Cardiac fibroblast (primary cell): ENCODE results near the gene CCND1.

Source experiments
- DNase-seq, 2 donors: peaks; one replicate each; pipeline versions ENCODE4 v3.0.0 to v3.0.0-alpha.2; 2010; ENCODE audit warnings: low read depth in 2 of 2
- H3K4me3 ChIP-seq, 2 donors: replicated peaks in 1 of 2; 1 replicate in 1 of 2; 2 replicates in 1 of 2; pipeline ENCODE4 v1.5.1; 2011; ENCODE audit warnings: low read depth in 2 of 2, low read length in 2 of 2, mild to moderate bottlenecking in 2 of 2, moderate library complexity in 1 of 2
- TF ChIP-seq, protein P1 (sequence below): IDR thresholded peaks from one replicate; pipeline ENCODE4 v1.5.1; 2011; ENCODE audit warnings: low read depth, mild to moderate bottlenecking, low read length, inconsistent platforms

CCND1 gene

DNA sequence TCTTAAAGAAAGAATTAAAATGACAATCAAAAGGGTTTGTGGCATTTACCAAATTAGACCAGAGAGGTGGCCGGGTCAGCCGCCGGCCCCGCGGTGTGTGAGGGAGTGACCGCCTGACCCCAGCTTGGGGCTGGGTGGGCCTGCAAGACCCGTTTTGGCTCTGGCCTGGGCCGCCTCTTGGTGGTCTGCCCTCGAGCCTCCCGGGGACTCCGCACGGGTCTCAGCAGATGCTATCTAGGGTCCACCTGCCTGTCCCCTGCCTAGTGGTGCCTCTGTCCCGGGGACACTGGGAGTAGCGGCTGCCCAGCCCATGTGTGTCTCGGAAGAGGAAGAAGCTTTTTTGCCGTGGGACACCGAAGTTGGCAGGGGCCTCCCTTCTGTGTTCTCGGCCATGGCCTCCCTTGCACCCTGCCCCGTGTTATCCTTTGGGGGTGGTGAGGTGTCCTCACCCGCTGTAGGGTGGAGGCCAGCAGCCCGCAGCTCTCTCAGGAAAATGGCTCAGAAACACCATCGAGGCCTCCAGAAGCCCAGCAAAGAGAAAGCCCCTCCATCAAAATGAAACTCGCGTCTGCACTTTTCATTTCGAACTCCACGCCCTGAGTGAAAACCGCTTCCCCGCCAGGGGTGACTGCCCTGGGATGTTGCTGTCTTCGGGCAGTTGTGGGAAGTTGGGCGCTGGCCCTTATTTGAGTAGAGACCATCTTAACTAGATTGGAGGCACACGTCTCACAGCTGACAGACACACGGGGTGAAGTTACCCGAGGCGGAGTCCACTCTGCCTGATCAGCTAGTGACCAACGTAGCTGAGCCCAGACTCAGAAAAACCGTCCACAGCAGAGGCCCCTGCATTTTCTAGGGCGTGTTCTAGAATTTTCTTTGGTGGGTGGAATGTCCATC, 8.0 kb downstream of the CCND1 start:
- H3K4me3 ChIP-seq = no peak overlapping the region
- peak in 1 of 2 donors; percentile 16 for DNase-seq
- TF ChIP-seq, protein P1, sequence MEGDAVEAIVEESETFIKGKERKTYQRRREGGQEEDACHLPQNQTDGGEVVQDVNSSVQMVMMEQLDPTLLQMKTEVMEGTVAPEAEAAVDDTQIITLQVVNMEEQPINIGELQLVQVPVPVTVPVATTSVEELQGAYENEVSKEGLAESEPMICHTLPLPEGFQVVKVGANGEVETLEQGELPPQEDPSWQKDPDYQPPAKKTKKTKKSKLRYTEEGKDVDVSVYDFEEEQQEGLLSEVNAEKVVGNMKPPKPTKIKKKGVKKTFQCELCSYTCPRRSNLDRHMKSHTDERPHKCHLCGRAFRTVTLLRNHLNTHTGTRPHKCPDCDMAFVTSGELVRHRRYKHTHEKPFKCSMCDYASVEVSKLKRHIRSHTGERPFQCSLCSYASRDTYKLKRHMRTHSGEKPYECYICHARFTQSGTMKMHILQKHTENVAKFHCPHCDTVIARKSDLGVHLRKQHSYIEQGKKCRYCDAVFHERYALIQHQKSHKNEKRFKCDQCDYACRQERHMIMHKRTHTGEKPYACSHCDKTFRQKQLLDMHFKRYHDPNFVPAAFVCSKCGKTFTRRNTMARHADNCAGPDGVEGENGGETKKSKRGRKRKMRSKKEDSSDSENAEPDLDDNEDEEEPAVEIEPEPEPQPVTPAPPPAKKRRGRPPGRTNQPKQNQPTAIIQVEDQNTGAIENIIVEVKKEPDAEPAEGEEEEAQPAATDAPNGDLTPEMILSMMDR = no peak

DNA sequence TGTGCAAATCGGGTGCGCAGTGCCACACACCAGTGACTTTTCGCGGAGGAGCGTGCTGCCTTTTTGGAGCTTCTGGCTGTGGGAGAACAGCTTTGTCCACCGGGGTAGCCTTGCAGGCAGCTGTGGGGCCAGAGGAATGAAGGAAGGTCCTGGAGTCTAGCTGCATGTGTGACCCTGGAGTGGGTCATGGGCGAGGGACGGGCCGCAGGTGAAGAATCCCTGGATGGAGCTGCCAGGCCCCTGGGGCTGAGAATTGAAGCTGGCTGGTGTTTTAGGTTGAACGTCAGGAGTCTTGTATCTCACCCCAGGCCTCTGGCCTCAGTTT, 8.6 kb downstream of the CCND1 start:
- H3K4me3 ChIP-seq = no peak overlapping the region
- TF ChIP-seq, protein P1 = no peak
- no peak for DNase-seq

DNA sequence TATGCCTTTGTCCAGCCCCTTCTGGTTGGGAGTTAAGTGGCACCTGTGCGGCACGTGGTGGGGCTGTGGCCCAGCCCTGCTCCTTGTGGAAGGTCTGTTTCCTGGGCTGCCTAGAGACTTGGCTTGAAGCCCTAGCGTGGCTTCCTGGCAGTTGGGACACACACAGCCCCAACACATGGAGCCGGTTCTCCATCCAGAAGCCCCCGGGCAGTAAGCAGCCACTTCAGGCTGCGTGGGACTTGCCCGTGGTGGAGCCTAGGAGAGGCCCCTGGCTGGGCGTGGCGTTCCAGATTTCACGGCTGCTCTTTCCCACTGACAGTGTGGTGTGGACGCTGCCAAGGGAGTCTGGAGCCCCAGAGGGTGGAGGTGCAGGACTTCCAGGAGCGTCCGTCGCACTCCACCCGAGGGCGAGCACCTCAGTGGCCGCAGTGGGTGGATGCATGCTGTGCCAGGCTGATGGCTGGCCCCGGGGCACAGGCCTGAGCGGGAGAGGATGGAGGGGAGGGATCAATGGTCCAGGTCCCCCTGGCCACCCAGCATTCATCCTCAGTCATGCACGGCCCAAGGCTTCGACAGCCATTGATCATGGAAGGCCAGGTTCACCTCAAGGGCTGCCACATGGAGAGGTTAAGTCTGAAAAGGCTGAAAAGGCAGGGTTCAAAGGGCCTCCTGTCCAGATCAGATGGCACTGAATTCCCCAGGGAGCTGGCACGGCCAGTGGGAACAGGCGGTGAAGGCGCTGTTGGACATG, 9.3 kb downstream of the CCND1 start:
- TF ChIP-seq, protein P1 = no peak
- peak in 1 of 2 donors; percentile 18 for DNase-seq
- H3K4me3 ChIP-seq = no peak overlapping the region

DNA sequence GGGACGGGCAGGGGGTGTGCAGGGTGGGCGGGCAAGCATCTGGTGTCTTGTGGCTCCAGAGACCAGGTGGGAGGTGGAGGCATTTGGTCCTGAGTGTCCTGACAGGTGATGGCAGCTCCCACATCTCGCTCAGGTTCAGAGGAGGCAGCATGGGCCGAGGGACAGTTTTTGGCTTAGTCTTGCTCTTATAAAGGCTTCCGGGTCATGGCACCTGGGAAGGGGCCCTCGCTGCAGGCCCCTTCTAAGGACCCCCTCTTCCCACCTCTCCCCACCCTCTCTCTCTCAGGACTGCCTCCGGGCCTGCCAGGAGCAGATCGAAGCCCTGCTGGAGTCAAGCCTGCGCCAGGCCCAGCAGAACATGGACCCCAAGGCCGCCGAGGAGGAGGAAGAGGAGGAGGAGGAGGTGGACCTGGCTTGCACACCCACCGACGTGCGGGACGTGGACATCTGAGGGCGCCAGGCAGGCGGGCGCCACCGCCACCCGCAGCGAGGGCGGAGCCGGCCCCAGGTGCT, 9.9 kb downstream of the CCND1 start:
- no peak for DNase-seq
- no peak overlapping the region for H3K4me3 ChIP-seq
- TF ChIP-seq, protein P1 = no peak

DNA sequence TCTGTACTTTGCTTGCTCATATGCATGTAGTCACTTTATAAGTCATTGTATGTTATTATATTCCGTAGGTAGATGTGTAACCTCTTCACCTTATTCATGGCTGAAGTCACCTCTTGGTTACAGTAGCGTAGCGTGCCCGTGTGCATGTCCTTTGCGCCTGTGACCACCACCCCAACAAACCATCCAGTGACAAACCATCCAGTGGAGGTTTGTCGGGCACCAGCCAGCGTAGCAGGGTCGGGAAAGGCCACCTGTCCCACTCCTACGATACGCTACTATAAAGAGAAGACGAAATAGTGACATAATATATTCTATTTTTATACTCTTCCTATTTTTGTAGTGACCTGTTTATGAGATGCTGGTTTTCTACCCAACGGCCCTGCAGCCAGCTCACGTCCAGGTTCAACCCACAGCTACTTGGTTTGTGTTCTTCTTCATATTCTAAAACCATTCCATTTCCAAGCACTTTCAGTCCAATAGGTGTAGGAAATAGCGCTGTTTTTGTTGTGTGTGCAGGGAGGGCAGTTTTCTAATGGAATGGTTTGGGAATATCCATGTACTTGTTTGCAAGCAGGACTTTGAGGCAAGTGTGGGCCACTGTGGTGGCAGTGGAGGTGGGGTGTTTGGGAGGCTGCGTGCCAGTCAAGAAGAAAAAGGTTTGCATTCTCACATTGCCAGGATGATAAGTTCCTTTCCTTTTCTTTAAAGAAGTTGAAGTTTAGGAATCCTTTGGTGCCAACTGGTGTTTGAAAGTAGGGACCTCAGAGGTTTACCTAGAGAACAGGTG, 11.1 kb downstream of the CCND1 start:
- H3K4me3 ChIP-seq = no peak overlapping the region
- no peak for DNase-seq
- TF ChIP-seq, protein P1 = no peak

DNA sequence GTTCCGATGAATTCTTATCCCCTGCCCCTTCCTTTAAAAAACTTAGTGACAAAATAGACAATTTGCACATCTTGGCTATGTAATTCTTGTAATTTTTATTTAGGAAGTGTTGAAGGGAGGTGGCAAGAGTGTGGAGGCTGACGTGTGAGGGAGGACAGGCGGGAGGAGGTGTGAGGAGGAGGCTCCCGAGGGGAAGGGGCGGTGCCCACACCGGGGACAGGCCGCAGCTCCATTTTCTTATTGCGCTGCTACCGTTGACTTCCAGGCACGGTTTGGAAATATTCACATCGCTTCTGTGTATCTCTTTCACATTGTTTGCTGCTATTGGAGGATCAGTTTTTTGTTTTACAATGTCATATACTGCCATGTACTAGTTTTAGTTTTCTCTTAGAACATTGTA, 12.0 kb downstream of the CCND1 start:
- no peak for DNase-seq
- TF ChIP-seq, protein P1 = no peak
- H3K4me3 ChIP-seq = no peak overlapping the region
